HG02678 (cell line): ENCODE measurements around the gene KIF1B.
"Not testable (repeated sequence)": the region's sequence is repeated elsewhere in the genome, so short reads cannot be mapped to it uniquely, and the experiment has no call there.

ENCODE experiments used
- ATAC-seq: cut with Tn5 transposase; IDR thresholded peaks from one replicate; pipeline ENCODE4 v1.9.1; 2021; ENCODE audit warnings: mild to moderate bottlenecking, moderate library complexity; ENCODE audit not compliant: unreplicated experiment

KIF1B gene

DNA sequence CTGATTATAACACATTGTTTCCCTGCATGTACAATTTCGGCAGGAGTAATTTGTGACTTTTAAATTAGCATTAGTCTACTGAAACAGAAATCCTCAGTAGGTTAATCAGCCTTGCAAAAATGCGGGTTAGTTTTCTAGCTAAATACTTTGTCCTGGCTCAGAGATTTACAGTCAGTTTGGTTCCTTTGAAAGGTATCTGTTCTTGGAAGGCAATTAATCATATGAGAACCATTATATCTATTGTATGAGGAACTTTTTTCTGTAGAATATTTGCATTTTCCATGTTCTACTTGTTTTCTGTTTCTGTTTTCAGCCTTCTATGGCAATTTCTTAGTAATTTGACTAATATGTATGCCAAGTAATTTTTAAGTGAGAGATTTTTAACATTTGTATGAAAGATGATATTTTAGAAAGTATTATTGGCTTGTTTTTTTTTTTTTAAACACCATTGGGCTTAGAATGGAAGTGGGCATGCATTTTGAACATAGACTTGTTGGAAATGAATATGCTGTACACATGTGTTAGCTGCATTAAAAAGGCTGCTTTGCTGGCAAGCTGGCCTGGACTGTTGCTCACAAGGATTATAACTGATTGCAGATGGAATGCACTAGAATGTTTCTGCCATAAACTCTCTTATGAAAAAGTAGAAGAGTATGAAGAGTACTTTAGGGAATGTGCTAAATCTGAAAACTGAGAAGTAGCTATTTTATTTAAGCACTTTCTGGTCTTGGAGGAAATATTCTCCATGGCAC lies 26.2 kb downstream of the KIF1B start:
- no peak for ATAC-seq

DNA sequence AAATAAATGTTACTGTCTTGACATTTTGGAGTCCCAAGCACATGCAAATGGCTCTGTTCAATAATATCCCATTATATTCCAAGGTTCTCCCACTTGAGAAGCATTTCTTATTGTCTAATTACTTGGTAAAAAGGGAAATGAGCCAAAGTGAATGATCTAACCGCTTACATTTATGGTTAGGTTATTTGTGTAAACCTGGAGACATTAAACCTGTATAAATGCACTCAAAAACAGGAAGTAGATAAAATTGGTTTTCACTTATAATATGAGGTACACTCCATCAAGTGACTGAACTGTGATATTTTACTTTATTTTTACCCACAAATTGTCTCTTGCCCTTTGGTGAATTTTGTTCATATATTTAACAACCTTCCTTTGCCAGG lies 26.8 kb downstream of the KIF1B start:
- ATAC-seq = no peak

DNA sequence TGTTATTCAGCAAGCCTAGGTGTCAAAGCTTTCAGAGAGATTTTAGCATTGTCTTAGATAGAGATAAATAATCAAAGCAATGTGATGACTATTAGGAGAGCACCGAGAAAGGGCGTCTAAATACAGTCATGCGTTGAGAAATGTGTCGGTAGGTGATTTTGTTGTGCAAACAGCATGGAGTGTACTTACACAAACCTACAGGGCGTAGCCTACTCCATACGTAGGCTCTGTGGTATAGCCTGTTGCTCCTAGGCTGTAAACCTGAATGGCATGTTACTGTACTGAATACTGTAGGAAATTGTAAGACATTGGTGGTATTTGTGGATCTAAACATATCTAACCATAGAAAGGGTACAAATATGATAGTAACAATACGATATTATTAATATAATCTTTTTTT lies 31.8 kb downstream of the KIF1B start:
- no peak for ATAC-seq

DNA sequence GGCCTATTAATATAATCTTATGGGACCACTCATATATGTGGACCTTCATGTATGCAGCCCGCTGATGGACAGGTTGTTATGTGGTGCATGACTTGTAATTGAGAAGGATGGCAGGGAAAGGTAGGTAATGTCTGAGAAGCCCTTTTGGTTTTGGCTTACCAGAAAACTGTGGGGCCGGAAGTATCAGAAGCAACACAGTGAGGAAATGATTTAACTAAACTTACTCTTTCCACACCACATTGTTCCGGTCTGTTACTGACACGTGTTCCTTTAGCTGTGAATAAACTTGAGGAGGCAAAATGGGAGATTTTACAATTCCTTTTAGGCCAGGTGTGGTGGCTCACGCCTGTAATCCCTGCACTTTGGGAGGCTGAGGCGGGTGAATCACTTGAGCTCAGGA lies 32.4 kb downstream of the KIF1B start:
- no peak for ATAC-seq

DNA sequence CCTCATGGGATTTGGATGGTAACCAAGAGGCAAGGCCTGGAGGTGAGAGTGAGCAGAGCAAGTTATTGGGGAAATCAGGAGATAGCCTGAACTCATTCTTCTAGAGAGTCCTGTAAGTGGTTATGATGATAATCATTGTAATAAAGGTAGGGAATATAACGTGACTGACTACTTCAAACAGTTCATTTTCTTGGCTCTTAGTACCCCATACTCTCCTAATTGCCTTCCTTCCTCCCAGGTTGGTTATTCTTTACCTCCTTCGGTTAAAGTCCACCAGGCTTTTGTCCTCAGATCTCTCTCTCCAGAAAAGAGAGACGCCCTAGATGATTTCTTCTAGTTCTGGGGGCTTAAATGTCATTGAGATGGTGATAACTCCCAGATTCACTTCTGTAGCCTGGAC lies 35.3 kb downstream of the KIF1B start:
- no peak for ATAC-seq

DNA sequence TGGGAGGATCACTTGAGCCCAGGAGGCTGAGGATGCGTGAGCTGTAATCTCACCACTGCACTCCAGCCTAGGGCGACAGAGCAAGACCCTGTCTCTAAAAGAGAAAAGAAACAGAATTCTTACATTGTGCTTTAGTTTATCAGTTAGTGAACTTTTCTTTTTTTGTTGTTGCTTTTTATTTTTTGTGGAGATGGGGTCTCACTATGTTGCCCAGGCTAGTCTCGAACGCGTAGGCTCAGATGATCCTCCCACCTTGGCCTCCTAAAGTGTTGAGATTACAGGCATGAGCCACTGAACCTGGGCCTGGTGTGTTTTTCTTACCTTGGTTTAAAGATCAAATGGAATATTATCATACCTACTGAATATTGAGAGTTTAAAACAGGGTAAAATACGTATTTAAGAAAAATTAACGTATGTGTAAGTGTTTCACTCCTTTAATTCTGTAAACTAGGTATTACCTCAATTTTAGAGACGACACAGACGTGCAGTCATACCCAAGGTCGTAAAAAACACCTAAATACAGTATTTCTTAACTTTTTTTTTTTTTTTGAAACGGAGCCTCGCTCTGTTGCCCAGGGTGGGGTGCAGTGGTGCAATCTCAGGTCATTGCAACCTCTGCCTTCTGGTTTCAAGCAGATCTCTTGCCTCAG lies 39.6 kb downstream of the KIF1B start:
- no peak for ATAC-seq

DNA sequence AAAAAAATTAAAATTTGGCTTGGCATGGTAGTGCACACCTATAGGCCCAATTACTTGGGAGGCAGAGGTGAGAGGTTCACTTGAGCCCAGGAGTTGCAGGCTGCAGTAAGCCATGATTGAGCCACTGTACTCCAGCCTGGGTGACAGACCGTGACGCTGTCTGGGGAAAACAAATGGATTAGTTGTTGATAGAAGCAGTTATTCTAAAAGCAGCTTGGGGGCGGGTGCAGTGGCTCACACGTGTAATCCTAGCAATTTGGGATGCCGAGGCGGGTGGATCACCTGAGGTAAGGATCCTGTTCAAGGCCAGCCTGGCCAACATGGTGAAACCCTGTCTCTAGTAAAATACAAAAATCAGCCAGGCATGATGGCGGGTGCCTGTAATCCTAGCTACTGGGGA lies 40.3 kb downstream of the KIF1B start:
- ATAC-seq = no peak

DNA sequence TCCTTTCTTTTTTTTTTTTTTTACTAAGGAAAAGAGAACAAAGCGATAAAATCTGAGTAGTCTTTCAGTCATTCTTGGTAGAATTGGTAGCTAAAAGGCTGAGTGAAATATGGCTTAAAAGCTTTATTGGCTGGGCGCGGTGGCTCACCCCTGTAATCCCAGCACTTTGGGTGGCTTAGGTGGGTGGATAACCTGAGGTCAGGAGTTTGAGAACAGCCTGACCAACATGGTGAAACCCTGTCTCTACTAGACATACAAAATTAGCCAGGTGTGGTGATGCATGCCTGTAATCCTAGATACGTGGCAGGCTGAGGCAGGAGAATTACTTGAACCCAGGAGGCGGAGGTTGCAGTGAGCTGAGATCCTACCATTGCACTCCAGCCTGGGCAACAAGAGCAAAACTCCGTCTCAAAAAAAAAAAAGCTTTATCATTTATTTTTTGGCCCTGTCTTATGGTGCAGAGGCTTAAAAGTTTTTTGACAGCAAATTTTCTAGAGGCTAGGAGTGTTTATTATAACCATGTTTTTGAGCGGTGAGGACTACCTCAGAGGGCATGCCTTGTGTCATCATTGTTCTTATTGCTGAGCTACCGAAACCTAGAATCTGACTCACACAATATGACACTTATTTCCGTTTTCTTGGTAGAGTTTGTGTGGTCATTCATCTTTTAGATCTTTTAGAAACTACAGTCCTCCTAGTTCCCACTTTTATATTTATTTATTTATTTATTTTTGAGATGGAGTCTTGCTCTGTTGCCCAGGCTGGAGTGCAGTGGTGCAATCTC lies 41.1 kb downstream of the KIF1B start:
- ATAC-seq = not testable (repeated sequence)

DNA sequence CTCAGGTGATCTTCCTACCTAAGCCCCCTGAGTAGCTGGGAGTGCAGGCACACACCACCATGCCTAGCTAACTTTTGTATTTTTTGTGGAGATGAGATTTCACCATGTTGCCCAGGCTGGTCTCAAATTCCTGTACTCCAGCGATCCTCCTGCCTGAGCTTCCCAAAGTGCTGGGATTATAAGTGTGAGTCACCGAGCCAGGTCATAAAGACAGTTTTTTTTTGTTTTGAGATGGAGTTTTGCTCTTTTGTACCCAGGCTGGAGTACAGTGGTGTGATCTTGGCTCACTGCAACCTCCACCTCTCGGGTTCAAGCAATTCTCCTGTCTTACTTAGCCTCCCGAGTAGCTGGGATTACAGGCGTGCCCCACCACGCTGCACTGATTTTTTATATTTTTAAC lies 42.1 kb downstream of the KIF1B start:
- ATAC-seq = no peak

DNA sequence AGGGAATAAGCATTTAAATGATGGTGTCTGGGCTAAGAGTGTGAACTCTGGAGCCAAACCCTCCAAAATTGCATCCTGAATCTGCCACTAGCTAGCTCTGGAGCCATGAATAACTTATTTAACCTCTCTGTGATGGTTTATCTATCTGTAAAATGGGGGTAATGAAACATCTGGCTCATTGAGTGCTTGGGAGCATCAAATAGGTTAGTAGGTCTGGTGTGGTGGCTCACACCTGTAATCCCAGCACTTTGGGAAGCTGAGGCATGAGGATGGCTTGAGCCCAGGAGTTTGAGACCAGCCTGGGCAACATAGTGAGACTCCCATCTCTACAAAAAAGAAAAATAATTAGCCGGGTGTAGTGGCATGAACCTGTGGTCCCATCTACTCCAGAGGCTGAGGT lies 42.8 kb downstream of the KIF1B start:
- no peak for ATAC-seq

DNA sequence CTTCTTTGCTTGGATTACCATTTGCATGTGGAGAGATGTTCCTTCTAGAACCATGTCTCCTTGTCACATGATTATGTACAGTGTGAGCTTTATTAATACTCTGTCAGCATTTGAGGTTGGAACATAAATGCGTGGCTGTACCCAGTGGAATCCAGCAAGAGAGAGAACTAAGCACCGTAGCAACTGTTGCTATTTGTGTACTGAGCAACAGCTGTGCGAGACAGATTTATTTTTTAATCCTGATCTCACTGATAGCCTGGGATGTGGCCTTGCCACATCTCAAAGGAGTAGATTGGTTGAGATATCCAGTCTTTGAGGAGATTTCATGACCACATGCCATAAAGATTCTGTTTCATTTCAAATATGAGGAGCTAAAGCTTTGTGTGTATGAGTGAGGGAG lies 43.4 kb downstream of the KIF1B start:
- no peak for ATAC-seq

DNA sequence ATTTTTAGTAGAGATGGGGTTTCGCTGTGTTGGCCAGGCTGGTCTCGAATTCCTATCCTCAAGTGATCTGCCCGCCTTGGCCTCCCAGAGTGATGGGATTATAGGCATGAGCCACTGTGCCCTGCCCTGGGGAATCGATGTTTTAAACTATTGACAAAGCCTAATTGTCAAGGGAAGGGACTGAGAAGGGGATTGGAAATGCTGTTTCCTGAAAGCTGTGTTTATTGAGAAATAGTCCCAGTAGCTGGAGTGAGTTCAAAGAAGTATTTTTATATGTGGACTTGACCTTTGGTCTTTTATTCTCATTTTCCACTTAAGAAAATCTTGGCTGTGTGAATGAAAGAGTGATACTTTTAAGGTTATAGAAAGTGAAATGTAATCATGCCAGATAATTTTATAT lies 47.5 kb downstream of the KIF1B start:
- no peak for ATAC-seq

DNA sequence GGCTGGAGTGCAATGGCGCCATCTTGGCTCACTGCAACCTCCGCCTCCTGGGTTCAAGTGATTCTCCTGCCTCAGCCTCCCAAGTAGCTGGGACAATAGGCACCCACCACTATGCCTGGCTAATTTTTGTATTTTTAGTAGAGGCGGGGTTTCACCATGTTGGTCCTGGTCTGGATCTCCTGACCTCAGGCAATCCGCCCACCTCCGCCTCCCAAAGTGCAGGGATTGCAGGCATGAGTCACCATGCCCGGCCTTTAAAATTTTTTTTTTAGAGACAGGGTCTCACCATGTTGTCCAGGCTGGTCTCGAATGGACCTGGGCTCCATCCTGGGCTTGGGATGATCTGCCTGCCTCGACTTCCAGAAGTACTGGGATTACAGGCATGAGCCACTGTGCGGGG lies 49.2 kb downstream of the KIF1B start:
- not testable (repeated sequence) for ATAC-seq

DNA sequence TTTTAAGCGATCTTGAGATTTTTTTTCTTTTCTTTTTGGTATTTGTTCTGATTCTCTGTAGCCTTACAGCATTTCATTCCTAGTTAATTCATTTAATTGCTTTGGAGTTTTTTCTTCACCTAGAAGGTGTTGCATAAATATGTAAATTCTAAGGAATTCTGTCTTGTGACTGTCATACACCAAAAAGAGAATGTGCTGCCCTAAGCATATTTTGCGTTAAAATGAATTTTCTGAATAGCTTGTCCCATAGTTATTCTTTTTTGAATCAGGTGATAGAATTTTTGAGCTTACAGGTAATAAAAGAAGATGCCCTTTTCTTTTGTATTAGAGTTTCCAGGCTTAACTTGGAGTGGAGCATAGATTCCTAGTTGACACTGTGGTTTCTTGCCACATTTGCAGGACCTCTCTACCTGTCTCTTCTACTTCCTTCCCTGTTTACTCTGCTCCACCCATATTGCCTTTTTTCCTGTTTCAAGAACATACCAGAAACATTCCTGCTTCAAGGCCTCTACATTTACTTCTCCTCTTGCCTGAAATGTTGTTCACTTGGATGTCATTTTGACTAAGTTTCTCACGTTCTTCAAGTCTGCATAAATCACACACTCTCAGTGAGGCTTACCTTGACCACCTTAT lies 53.2 kb downstream of the KIF1B start:
- no peak for ATAC-seq

DNA sequence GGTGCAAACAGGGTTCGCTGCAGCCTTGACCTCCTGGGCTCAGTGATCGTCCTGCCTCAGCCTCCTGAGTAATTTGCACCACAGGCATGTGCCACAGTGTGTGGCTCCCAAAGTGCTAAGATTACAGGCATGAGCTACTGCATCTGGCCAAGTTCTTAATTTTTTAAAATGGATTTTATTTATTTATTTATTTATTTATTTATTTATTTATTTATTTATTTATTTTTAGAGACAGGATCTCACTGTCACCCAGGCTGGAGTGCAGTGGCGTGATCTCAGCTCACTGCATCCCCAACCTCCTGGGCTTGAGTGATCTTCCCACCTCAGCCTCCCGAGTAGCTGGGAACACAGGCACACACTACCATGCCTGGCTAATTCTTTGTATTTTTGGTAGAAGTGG lies 54.7 kb downstream of the KIF1B start:
- no peak for ATAC-seq

DNA sequence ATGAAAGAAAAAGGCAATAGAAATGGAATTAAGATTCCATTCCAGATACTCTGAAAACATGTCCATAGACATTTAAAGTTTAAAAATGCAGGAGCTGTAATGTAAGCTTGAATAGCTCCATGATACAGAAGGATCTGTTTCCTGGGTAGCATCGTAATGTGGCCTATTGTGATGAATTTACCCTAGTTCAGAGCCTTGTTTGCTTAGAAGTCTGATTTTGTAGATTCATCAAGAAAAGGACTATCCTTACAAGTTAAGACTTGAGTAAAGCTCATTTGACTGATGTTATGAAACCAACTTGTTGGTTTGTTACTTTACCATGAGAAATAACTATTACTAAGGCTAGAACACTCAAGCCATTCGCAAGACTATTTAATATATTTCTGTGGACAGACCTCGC lies 55.5 kb downstream of the KIF1B start:
- ATAC-seq = no peak

DNA sequence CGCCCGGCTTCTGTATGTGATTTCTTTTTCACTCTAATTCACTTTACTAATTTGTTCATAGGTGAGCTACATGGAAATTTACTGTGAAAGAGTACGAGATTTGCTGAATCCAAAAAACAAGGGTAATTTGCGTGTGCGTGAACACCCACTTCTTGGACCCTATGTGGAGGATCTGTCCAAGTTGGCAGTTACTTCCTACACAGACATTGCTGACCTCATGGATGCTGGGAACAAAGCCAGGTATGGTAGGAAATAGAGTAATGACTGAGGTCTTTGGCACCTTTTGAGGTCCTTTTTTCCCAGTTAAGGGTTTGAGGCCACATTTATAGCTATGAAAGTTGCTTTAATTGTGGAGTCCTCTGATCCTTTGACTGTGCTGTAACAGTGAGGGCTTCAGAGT lies 56.9 kb downstream of the KIF1B start:
- ATAC-seq = no peak

DNA sequence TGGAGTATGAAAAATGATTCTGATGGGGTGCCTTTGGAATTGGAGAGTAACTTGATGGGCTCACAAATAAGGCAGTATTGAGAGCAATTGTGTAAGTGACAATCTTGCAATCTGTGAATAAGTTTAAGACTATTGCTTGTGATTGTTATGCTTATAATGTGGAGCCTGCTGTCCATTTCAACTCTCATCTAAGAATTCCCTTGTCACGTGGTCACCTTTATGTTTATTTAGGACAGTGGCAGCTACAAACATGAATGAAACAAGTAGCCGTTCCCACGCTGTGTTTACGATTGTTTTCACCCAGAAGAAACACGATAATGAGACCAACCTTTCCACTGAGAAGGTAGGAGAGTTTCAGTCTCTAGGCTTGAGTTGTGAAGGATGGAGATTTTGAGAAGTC lies 57.6 kb downstream of the KIF1B start:
- ATAC-seq = no peak

DNA sequence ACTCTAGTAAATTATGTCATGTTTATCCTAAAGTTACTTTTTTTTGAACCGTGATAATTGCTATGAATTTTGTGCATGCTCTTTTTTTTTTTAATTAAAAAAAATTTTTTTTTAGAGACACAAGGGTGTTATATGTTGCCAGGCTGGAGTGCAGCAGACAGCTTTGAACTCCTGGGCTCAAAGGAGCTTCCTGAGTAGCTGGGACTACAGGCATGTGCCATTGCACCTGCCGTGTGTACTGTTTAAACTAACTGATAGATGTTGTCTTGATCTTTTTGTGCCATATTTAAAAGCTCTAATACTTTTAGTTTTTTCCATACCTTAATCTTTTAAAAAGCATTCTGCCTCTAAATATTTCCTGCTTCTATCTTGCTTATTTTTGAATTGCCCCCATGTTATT lies 60.7 kb downstream of the KIF1B start:
- no peak for ATAC-seq

DNA sequence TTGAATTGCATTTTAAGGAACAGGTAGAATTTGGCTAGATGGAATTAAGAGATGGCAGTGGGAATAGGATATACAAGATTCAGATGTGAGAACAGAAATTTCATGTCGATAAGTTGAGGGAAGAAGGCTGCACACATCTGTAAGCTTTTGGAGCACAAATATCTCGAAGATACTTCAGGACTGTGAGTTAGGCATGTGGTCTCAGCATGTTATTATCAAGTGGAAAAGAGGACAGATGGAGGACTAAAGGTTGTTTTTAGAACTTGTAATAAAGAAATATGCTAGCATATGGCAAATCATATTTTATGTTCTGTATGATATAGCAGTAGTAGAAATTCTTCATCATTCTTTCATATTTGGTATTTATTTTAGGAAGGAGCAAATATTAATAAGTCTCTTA lies 61.5 kb downstream of the KIF1B start:
- no peak for ATAC-seq

DNA sequence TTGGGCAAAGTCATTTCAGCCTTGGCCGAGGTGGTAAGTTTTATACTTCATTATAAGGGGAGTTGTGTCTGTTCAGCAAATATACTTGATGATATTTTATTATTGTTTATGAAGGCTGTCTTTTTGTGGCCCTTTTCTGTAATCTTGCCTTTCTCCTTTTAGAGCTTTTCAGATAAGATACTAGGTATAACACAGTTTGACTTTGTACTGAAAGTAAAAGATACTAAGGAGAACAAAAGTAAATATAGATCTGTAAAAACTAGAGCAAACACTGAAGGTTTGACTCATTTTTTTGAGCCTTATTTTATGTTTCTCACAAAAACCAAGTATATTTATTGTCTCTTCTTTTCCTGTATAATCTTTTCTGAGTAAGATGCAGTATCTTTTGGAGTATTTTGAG lies 61.9 kb downstream of the KIF1B start:
- ATAC-seq = no peak

DNA sequence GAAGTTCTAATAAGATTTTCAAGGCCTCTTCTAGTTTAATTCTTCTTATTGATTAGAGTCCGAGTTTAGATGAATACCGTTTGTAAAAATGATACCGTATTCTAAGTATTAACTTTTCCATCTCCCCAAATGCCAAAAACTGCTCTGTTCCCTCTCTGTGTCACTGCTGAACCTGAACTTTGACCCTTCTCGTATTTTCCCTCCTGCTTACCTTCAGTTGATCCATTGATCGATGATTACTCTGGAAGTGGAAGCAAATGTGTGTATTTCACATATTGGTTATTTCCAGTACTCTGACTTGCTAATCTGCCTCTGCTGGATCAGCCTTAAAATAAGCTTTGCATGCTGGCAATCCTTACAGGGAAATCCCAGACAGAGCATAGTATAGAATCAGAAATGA lies 68.5 kb downstream of the KIF1B start:
- ATAC-seq = no peak
